ENCODE measurements around the gene SLC6A17.

Gene SLC6A17

DNA sequence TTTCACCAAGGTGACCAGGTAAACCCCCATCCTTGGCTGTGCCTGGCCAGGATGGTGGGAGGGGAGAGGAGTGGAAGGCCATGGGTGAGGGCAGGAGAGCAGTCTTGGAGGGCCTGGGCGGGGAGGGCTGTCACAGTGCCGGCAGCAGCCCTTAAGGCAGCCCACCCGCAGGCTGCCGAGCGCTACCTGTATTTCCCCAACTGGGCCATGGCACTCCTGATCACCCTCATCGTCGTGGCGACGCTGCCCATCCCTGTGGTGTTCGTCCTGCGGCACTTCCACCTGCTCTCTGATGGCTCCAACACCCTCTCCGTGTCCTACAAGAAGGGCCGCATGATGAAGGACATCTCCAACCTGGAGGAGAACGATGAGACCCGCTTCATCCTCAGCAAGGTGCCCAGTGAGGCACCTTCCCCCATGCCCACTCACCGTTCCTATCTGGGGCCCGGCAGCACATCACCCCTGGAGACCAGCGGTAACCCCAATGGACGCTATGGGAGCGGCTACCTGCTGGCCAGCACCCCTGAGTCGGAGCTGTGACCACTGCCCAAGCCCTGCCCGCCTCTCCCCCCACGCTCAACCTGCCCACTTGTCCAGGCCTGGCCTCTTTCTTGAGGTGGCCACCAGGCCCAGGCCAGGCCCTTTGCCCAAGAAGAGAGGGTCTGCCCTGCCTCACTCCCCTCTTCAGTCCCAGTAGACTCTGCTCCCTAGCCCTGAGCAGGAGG, 47.8 kb downstream of the SLC6A17 start:
- no peak for TF ChIP-seq YY1 (IDR thresholded peaks at IDR 0.05; ENCODE audit: low read depth)
- TF ChIP-seq TEAD4 (IDR thresholded peaks at IDR 0.05) = no peak
- TF ChIP-seq FOXM1 (IDR thresholded peaks at IDR 0.05; ENCODE audit: borderline replicate concordance, low read depth) = no peak

DNA sequence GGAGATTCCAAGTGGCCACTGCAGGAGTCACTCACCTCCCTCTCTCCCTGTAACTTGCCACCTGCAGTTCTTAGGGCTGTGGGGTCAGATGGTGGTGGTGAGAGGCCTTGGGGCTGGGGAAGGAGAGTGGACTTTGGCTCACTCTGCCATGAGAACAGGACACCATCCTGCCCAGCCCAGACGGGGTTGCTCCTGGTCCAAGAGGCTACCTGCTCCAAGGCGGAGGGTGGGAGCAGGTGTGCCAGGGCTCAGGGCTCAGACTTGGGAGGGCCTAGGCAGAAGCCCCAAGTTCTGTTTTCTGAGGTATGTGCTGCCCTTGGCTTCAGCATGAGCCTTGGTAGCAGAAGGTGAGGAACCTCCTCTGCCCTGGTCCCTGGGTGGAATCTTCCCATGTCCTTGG, 48.5 kb downstream of the SLC6A17 start:
- no peak for TF ChIP-seq TEAD4 (IDR thresholded peaks at IDR 0.05)
- TF ChIP-seq ZBTB7A (IDR thresholded peaks at IDR 0.05; ENCODE audit: low read depth) = no peak
- TF ChIP-seq EGR1 (IDR thresholded peaks at IDR 0.05) = no peak
- no peak for TF ChIP-seq YY1 (IDR thresholded peaks at IDR 0.05; ENCODE audit: low read depth)
- TF ChIP-seq NFIC (IDR thresholded peaks at IDR 0.05) = no peak
- no peak for TF ChIP-seq FOXM1 (IDR thresholded peaks at IDR 0.05; ENCODE audit: borderline replicate concordance, low read depth)
- TF ChIP-seq RAD21 (IDR thresholded peaks at IDR 0.05; ENCODE audit: low read depth) = no peak
- no peak for TF ChIP-seq CREB1 (IDR thresholded peaks at IDR 0.05; ENCODE audit: low read depth)
- TF ChIP-seq CEBPB (IDR thresholded peaks at IDR 0.05) = no peak
- TF ChIP-seq, protein P1, sequence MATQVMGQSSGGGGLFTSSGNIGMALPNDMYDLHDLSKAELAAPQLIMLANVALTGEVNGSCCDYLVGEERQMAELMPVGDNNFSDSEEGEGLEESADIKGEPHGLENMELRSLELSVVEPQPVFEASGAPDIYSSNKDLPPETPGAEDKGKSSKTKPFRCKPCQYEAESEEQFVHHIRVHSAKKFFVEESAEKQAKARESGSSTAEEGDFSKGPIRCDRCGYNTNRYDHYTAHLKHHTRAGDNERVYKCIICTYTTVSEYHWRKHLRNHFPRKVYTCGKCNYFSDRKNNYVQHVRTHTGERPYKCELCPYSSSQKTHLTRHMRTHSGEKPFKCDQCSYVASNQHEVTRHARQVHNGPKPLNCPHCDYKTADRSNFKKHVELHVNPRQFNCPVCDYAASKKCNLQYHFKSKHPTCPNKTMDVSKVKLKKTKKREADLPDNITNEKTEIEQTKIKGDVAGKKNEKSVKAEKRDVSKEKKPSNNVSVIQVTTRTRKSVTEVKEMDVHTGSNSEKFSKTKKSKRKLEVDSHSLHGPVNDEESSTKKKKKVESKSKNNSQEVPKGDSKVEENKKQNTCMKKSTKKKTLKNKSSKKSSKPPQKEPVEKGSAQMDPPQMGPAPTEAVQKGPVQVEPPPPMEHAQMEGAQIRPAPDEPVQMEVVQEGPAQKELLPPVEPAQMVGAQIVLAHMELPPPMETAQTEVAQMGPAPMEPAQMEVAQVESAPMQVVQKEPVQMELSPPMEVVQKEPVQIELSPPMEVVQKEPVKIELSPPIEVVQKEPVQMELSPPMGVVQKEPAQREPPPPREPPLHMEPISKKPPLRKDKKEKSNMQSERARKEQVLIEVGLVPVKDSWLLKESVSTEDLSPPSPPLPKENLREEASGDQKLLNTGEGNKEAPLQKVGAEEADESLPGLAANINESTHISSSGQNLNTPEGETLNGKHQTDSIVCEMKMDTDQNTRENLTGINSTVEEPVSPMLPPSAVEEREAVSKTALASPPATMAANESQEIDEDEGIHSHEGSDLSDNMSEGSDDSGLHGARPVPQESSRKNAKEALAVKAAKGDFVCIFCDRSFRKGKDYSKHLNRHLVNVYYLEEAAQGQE (IDR thresholded peaks at IDR 0.05; ENCODE audit: low read depth) = no peak
- no peak for TF ChIP-seq TAF1 (IDR thresholded peaks at IDR 0.05; ENCODE audit: low read depth)
- TF ChIP-seq EP300 (IDR thresholded peaks at IDR 0.05; ENCODE audit: borderline replicate concordance) = no peak
- no peak for TF ChIP-seq TCF12 (IDR thresholded peaks at IDR 0.05; ENCODE audit: low read depth)
- TF ChIP-seq, protein P2, sequence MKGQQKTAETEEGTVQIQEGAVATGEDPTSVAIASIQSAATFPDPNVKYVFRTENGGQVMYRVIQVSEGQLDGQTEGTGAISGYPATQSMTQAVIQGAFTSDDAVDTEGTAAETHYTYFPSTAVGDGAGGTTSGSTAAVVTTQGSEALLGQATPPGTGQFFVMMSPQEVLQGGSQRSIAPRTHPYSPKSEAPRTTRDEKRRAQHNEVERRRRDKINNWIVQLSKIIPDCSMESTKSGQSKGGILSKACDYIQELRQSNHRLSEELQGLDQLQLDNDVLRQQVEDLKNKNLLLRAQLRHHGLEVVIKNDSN (IDR thresholded peaks at IDR 0.05) = no peak

DNA sequence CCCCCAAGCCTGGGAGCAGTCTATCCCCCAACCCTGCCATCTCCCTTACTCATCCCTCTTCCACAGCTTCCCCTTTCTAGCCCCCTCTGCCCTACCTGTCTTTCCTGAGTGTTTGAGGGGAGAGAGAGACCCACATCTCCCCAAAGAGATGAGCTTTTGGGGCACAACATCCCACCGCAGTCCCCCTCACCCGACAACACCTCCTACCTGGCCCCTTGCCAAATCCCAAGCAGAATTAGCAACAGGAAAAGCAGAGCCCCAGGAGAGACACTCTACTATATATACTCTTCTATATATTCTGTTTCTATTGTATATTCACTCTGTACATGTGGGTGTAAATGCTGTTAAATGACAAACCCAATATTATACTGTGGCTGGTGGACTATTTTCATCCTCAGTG, 49.9 kb downstream of the SLC6A17 start:
- TF ChIP-seq EP300 (IDR thresholded peaks at IDR 0.05; ENCODE audit: borderline replicate concordance) = no peak
- 0 out of 2 replicates have a peak, but pooled peaks have one; percentile 30 for TF ChIP-seq NFIC (IDR thresholded peaks at IDR 0.05)
- no peak for TF ChIP-seq EGR1 (IDR thresholded peaks at IDR 0.05)
- TF ChIP-seq, protein P2 (IDR thresholded peaks at IDR 0.05) = no peak

DNA sequence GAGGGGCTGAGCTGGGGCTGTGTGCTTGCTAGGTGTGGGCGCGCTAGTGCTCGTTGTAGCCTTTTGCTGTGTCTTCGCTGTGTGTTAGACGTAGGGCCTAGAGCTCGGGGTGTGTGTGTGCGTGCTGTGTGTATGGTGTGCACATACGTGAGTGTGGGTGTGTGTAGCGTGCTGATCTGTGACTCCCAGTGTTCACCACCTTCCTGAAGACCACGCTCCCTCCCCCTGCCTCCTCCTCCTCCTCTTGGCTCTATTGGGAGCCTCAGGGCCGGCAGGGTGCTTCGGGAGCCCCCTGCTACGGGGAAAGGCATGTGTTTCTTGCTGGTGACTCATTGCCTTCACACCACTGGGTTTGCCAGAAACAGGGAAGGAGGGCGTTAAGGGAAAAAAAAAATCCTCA, 50.4 kb downstream of the SLC6A17 start:
- no peak for TF ChIP-seq ZBTB7A (IDR thresholded peaks at IDR 0.05; ENCODE audit: low read depth)
- TF ChIP-seq TAF1 (IDR thresholded peaks at IDR 0.05; ENCODE audit: low read depth) = no peak
- no peak for TF ChIP-seq CREB1 (IDR thresholded peaks at IDR 0.05; ENCODE audit: low read depth)
- no peak for TF ChIP-seq CEBPB (IDR thresholded peaks at IDR 0.05)
- no peak for TF ChIP-seq YY1 (IDR thresholded peaks at IDR 0.05; ENCODE audit: low read depth)

DNA sequence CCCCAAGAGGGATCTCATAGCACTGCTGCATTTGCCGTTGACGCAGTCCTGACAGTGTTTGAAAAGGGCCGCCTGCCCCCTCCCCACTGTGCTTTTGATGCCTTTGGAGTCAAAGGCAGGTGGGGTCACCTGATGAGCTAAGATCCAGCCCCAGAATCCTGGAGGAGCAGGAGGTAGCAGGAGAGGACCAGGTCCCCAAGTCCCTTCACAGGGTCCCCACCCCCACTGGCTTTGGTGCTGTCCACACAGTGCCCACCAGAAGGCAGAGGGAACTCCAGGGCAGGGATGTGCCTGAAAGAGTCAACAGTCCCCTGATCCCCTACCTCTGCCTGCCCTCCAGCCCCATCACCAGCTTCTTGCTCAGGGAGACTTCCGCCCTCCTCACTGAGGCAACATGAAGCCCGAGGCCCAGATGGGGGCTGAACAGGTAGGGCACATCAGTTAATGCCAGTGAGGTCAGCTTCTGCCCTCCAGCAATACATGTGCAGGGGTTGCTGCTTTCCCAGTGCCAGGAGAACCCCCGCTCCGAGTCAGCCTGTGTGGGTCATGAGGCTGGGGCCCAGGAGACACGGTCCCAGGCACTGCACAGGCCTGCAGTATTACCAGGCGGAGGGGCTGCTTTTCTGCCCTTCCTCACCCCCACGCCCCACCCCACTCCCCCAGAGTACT, 51.0 kb downstream of the SLC6A17 start:
- TF ChIP-seq YY1 (IDR thresholded peaks at IDR 0.05; ENCODE audit: low read depth) (no peak), FOXM1 (IDR thresholded peaks at IDR 0.05; ENCODE audit: borderline replicate concordance, low read depth) (no peak), EGR1 (IDR thresholded peaks at IDR 0.05) (no peak), TCF12 (IDR thresholded peaks at IDR 0.05; ENCODE audit: low read depth) (no peak), TAF1 (IDR thresholded peaks at IDR 0.05; ENCODE audit: low read depth) (no peak), EP300 (IDR thresholded peaks at IDR 0.05; ENCODE audit: borderline replicate concordance) (no peak), RAD21 (IDR thresholded peaks at IDR 0.05; ENCODE audit: low read depth) (no peak), NFIC (IDR thresholded peaks at IDR 0.05) (no peak), TEAD4 (IDR thresholded peaks at IDR 0.05) (no peak), CREB1 (IDR thresholded peaks at IDR 0.05; ENCODE audit: low read depth) (no peak), ZBTB7A (IDR thresholded peaks at IDR 0.05; ENCODE audit: low read depth) (no peak), CEBPB (IDR thresholded peaks at IDR 0.05) (no peak)
- TF ChIP-seq, protein P3, sequence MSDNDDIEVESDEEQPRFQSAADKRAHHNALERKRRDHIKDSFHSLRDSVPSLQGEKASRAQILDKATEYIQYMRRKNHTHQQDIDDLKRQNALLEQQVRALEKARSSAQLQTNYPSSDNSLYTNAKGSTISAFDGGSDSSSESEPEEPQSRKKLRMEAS (IDR thresholded peaks at IDR 0.05) = no peak
- TF ChIP-seq, protein P2 (IDR thresholded peaks at IDR 0.05) = no peak
- TF ChIP-seq, protein P1 (IDR thresholded peaks at IDR 0.05; ENCODE audit: low read depth) = no peak

All from Ishikawa (cell line).